ENCODE data around the gene DCBLD2. TPM values are rescaled to one million over a fixed set of nuclear protein-coding genes. Genes with fewer than 3 reads are reported as not detected.

Gene DCBLD2
- polyA plus RNA-seq, 1 of the 3 experiments (the other 2 are of a cell fraction) = 159 TPM

DNA sequence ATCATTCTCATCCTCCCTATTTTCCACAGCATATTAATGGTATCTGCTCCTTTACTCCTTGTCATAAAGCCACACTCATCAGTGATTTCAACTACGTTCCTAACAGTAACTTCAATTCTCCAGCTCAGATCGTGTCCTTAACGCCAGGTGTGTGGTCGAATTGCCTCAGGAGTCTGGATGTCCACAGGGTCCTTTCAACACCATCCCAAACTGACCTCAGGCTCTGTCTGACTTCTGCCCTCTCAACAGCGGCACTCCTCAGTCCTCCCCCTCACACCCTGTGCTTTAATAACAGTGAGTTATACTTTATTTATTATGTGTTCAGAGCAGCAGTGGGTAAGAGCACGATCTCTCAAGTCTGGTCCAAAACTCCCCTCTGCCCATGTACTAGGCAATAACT is 95.9 kb downstream of the DCBLD2 start:
- peaks cover 65 to 77% of the 10 kb centered on the region in 2 experiments for H3K36me3 ChIP-seq (replicated peaks in 1 of 2; ENCODE audit: control insufficient read depth in 1 of 2, insufficient read depth in 2 of 2, low read length in 1 of 2)
- H3K9me3 ChIP-seq = no peaks in the 10 kb centered on the region
- H3K4me1 ChIP-seq (ENCODE audit: control insufficient read depth in 1 of 2, insufficient read depth in 2 of 2, low read depth in 1 of 2, low read length in 1 of 2) = peaks cover 0 to 8% of the 10 kb centered on the region in 2 experiments; a peak in 2 of 4 replicates
- H3K79me2 ChIP-seq (ENCODE audit: insufficient read depth) = peaks cover 28% of the 10 kb centered on the region; the same call in 1 of the 2 replicates
- no peak for TF ChIP-seq NRF1 (IDR thresholded peaks at IDR 0.05; ENCODE audit: low read depth, low read length)
- no peak for DNase-seq
- H3K9me2 ChIP-seq = no peaks in the 10 kb centered on the region
- no peak overlapping the region; a peak in 1 of 4 replicates for H3K27ac ChIP-seq (ENCODE audit: low read depth in 2 of 2, low read length in 1 of 2)
- no peaks in the 10 kb centered on the region for H3K27me3 ChIP-seq (ENCODE audit: insufficient read depth)
- no peak overlapping the region for H3K4me3 ChIP-seq (ENCODE audit: low read depth in 2 of 2, low read length in 1 of 2)
- ChIA-PET POLR2A (no interaction called here), CTCF (interaction anchor here (1.8 to 2.1 kb wide), 2 partner anchors 188 to 204 kb away, joined by 7 to 22 read pairs; no protein-coding TSS in a partner anchor)
- WGBS (ENCODE audit: low lambda C conversion rate) = 84% methylated on average over 6 of the region's 6 CpGs
- H3K4me2 ChIP-seq = no peak overlapping the region
- no peak overlapping the region for H2AFZ ChIP-seq (ENCODE audit: low read depth)
- H4K20me1 ChIP-seq (ENCODE audit: insufficient read depth) = peaks cover 19% of the 10 kb centered on the region
- H3F3A ChIP-seq (replicated peaks; ENCODE audit: insufficient read depth) = peaks cover 60% of the 10 kb centered on the region
- no peak overlapping the region for H3K9ac ChIP-seq

DNA sequence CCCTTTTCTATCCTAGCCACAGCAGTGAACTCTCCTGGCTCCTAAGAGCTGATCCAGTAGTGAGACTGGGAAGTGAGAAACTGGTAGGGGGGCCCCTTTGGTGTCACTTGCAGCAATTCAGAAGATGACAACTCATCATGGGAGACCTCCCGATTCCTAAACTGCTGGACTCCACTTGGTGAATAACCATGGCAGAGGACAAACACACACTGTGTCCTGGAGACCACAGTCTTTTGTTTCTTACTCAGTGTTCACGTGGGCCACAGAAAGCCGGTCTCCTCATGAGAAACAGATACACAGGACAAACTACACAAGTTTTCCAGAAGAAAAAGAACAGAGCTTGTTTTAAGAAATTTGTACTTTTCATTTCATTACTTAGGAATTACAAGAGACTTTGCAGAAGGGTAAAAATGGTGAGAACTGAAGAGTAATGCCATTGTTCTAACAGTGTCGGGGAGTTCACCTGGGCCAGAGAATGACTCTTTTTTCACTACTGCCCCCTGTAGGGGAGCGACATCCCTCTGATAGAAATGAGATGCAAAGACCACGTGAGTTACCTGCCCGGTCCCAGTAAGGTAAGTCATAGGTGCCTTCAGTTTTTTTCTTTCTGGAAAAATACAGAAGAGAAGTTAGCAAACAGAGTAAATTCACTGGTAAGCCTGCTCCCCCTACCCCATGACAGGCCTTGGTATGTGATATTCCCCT is 100.3 kb downstream of the DCBLD2 start:
- TF ChIP-seq FOSL2 (IDR thresholded peaks at IDR 0.05; ENCODE audit: borderline replicate concordance, low read depth) = no peak
- TF ChIP-seq, protein P1, sequence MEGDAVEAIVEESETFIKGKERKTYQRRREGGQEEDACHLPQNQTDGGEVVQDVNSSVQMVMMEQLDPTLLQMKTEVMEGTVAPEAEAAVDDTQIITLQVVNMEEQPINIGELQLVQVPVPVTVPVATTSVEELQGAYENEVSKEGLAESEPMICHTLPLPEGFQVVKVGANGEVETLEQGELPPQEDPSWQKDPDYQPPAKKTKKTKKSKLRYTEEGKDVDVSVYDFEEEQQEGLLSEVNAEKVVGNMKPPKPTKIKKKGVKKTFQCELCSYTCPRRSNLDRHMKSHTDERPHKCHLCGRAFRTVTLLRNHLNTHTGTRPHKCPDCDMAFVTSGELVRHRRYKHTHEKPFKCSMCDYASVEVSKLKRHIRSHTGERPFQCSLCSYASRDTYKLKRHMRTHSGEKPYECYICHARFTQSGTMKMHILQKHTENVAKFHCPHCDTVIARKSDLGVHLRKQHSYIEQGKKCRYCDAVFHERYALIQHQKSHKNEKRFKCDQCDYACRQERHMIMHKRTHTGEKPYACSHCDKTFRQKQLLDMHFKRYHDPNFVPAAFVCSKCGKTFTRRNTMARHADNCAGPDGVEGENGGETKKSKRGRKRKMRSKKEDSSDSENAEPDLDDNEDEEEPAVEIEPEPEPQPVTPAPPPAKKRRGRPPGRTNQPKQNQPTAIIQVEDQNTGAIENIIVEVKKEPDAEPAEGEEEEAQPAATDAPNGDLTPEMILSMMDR (IDR thresholded peaks at IDR 0.05) = peak; percentile 44
- no peaks in the 10 kb centered on the region for H3K9me2 ChIP-seq
- WGBS (ENCODE audit: low lambda C conversion rate) = over 99% methylated on average over 7 of the region's 7 CpGs
- ChIA-PET POLR2A (no interaction called here), CTCF (interaction anchor here (0.6 to 1.0 kb wide), 4 partner anchors 11 to 201 kb away, joined by 3 to 6 read pairs (median 4); no protein-coding TSS in a partner anchor)
- no peak overlapping the region for H2AFZ ChIP-seq (ENCODE audit: low read depth)
- peaks cover 53% of the 10 kb centered on the region for H4K20me1 ChIP-seq (ENCODE audit: insufficient read depth)
- H3K4me3 ChIP-seq (ENCODE audit: low read depth in 2 of 2, low read length in 1 of 2) = no peak overlapping the region
- H3K27ac ChIP-seq (ENCODE audit: low read depth in 2 of 2, low read length in 1 of 2) = peak overlapping the region; percentile 34 to 40; a peak in 2 of 4 replicates
- peaks cover 6% of the 10 kb centered on the region; the same call in 1 of the 2 replicates for H3K79me2 ChIP-seq (ENCODE audit: insufficient read depth)
- H3K36me3 ChIP-seq (replicated peaks in 1 of 2; ENCODE audit: control insufficient read depth in 1 of 2, insufficient read depth in 2 of 2, low read length in 1 of 2) = peaks cover 66 to 77% of the 10 kb centered on the region in 2 experiments
- H3F3A ChIP-seq (replicated peaks; ENCODE audit: insufficient read depth) = peaks cover 68% of the 10 kb centered on the region
- no peak overlapping the region for H3K9ac ChIP-seq
- H3K9me3 ChIP-seq = no peaks in the 10 kb centered on the region
- H3K27me3 ChIP-seq (ENCODE audit: insufficient read depth) = no peaks in the 10 kb centered on the region
- H3K4me2 ChIP-seq = no peak overlapping the region
- no peak for DNase-seq
- H3K4me1 ChIP-seq (ENCODE audit: control insufficient read depth in 1 of 2, insufficient read depth in 2 of 2, low read depth in 1 of 2, low read length in 1 of 2) = peaks cover 0 to 9% of the 10 kb centered on the region in 2 experiments; a peak in 2 of 4 replicates

DNA sequence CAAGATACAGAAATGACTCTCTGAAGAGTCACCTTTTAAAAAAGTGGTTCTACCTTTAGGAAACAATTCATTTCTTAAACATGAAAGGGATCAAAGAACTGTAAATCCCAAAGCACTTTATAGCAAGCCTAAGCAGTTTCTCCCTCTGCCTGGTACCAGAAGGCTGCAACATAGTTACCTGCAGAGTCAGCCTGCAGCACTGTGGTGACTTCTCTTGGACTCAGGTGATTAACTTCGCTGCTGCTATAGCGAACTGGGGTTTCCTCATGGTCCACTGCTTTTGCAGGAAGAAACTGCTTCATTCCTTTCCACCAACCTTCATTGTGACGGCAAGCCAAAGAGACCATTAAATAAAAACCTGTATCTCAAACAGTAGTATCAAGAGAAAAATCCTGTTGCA is 101.1 kb downstream of the DCBLD2 start:
- ChIA-PET CTCF (interaction anchor here (0.9 kb wide), 1 partner anchor 200 kb away, joined by 3 read pairs; no protein-coding TSS in a partner anchor), POLR2A (no interaction called here)
- Histone ChIP-seq H3F3A (replicated peaks; ENCODE audit: insufficient read depth) (peaks cover 68% of the 10 kb centered on the region), H3K9me3 (no peaks in the 10 kb centered on the region), H3K36me3 (replicated peaks in 1 of 2; ENCODE audit: control insufficient read depth in 1 of 2, insufficient read depth in 2 of 2, low read length in 1 of 2) (peaks cover 65 to 77% of the 10 kb centered on the region in 2 experiments), H3K9ac (no peak overlapping the region), H3K27ac (ENCODE audit: low read depth in 2 of 2, low read length in 1 of 2) (peak overlapping the region in 1 of 2 experiments; percentile 40; a peak in 1 of 4 replicates), H2AFZ (ENCODE audit: low read depth) (no peak overlapping the region), H3K9me2 (no peaks in the 10 kb centered on the region), H3K4me1 (ENCODE audit: control insufficient read depth in 1 of 2, insufficient read depth in 2 of 2, low read depth in 1 of 2, low read length in 1 of 2) (peaks cover 0 to 9% of the 10 kb centered on the region in 2 experiments; a peak in 2 of 4 replicates), H3K4me2 (no peak overlapping the region), H3K27me3 (ENCODE audit: insufficient read depth) (no peaks in the 10 kb centered on the region), H3K4me3 (ENCODE audit: low read depth in 2 of 2, low read length in 1 of 2) (no peak overlapping the region), H4K20me1 (ENCODE audit: insufficient read depth) (peaks cover 51% of the 10 kb centered on the region), H3K79me2 (ENCODE audit: insufficient read depth) (peaks cover 6% of the 10 kb centered on the region; the same call in 1 of the 2 replicates)
- 95% methylated on average over 3 of the region's 3 CpGs for WGBS (ENCODE audit: low lambda C conversion rate)
- no peak for DNase-seq
- TF ChIP-seq RXRA (IDR thresholded peaks at IDR 0.05; ENCODE audit: borderline replicate concordance, low read depth) (no peak), NFIC (IDR thresholded peaks at IDR 0.05; ENCODE audit: borderline replicate concordance) (no peak), EP300 (IDR thresholded peaks at IDR 0.05; ENCODE audit: borderline replicate concordance in 1 of 2, low read depth in 1 of 2, low read length in 1 of 2) (no peak), GATA2 (CRISPR knock-in tag; IDR thresholded peaks at IDR 0.05) (no peak), POLR2AphosphoS5 (IDR thresholded peaks at IDR 0.05; ENCODE audit: low read depth, low read length) (no peak; the same call in 1 of the 2 replicates), RFX5 (IDR thresholded peaks at IDR 0.05; ENCODE audit: low read length) (no peak), FOXJ3 (CRISPR knock-in tag; IDR thresholded peaks at IDR 0.05) (no peak), NRF1 (IDR thresholded peaks at IDR 0.05; ENCODE audit: low read depth, low read length) (no peak)
- TF ChIP-seq, protein P2, sequence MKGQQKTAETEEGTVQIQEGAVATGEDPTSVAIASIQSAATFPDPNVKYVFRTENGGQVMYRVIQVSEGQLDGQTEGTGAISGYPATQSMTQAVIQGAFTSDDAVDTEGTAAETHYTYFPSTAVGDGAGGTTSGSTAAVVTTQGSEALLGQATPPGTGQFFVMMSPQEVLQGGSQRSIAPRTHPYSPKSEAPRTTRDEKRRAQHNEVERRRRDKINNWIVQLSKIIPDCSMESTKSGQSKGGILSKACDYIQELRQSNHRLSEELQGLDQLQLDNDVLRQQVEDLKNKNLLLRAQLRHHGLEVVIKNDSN (IDR thresholded peaks at IDR 0.05; ENCODE audit: borderline replicate concordance, low read depth) = no peak
- TF ChIP-seq, protein P3, sequence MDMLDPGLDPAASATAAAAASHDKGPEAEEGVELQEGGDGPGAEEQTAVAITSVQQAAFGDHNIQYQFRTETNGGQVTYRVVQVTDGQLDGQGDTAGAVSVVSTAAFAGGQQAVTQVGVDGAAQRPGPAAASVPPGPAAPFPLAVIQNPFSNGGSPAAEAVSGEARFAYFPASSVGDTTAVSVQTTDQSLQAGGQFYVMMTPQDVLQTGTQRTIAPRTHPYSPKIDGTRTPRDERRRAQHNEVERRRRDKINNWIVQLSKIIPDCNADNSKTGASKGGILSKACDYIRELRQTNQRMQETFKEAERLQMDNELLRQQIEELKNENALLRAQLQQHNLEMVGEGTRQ (IDR thresholded peaks at IDR 0.05; ENCODE audit: borderline replicate concordance, low read depth, low read length) = no peak
- TF ChIP-seq, protein P4, sequence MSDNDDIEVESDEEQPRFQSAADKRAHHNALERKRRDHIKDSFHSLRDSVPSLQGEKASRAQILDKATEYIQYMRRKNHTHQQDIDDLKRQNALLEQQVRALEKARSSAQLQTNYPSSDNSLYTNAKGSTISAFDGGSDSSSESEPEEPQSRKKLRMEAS (IDR thresholded peaks at IDR 0.05; ENCODE audit: low read depth) = no peak
- TF ChIP-seq, protein P5, sequence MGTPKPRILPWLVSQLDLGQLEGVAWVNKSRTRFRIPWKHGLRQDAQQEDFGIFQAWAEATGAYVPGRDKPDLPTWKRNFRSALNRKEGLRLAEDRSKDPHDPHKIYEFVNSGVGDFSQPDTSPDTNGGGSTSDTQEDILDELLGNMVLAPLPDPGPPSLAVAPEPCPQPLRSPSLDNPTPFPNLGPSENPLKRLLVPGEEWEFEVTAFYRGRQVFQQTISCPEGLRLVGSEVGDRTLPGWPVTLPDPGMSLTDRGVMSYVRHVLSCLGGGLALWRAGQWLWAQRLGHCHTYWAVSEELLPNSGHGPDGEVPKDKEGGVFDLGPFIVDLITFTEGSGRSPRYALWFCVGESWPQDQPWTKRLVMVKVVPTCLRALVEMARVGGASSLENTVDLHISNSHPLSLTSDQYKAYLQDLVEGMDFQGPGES (IDR thresholded peaks at IDR 0.05; ENCODE audit: low read depth, low read length) = no peak
